ENCODE data around the gene RFLNA. TPM values are rescaled to one million over a fixed set of nuclear protein-coding genes. Genes with fewer than 3 reads are reported as not detected.

Gene RFLNA
- total and polyA plus RNA-seq, 7 donors: 0.83 to 57.1 (median 17.6) TPM; not detected in 2

- H3K4me3 ChIP-seq: no peak overlapping the region
- H3K9me3 ChIP-seq: no peaks in the 10 kb centered on the region
- no peak for DNase-seq
- intact Hi-C loops (cut with DNase I): no loop called here
- H3K36me3 ChIP-seq: no peaks in the 10 kb centered on the region
- no peak for TF ChIP-seq POLR2A (IDR thresholded peaks at IDR 0.05)
- TF ChIP-seq CTCF (IDR thresholded peaks at IDR 0.05): no peak
- TF ChIP-seq POLR2AphosphoS5 (IDR thresholded peaks at IDR 0.05): no peak
- TF ChIP-seq EP300 (IDR thresholded peaks at IDR 0.05): no peak
- 94 to 96% methylated on average over 10 of the region's 10 CpGs for WGBS, 2 donors
- no peaks in the 10 kb centered on the region for H3K4me1 ChIP-seq
- H3K27me3 ChIP-seq: peaks cover 0 to 6% (median 0%) of the 10 kb centered on the region in 3 donors
- H3K27ac ChIP-seq: no peak overlapping the region
Observed at GRCh38 chr12:124264089-124264795, 30.7 kb upstream of the RFLNA start.

GRCh38 chr12:124264879-124265278, 30.0 kb upstream of the RFLNA start:
- H3K4me1 ChIP-seq: no peaks in the 10 kb centered on the region
- no peak for DNase-seq
- peaks cover 0 to 6% (median 0%) of the 10 kb centered on the region in 3 donors for H3K27me3 ChIP-seq
- TF ChIP-seq EP300 (IDR thresholded peaks at IDR 0.05): no peak
- H3K27ac ChIP-seq: no peak overlapping the region
- intact Hi-C loops (cut with DNase I): no loop called here
- no peak overlapping the region for H3K4me3 ChIP-seq
- no peaks in the 10 kb centered on the region for H3K36me3 ChIP-seq
- no peaks in the 10 kb centered on the region for H3K9me3 ChIP-seq
- WGBS, 2 donors: 90 to 94% methylated on average over 7 of the region's 7 CpGs

GRCh38 chr12:124267205-124267778, 27.6 kb upstream of the RFLNA start:
- intact Hi-C loops (cut with DNase I): no loop called here
- H3K27me3 ChIP-seq: peaks cover 0 to 6% (median 0%) of the 10 kb centered on the region in 3 donors
- DNase-seq: no peak
- 91 to 92% methylated on average over 4 of the region's 4 CpGs for WGBS, 2 donors
- no peaks in the 10 kb centered on the region for H3K9me3 ChIP-seq
- no peak for TF ChIP-seq EP300 (IDR thresholded peaks at IDR 0.05)
- no peak for TF ChIP-seq POLR2A (IDR thresholded peaks at IDR 0.05)
- no peak for TF ChIP-seq CTCF (IDR thresholded peaks at IDR 0.05)
- TF ChIP-seq POLR2AphosphoS5 (IDR thresholded peaks at IDR 0.05): no peak
- no peaks in the 10 kb centered on the region for H3K4me1 ChIP-seq
- no peak overlapping the region for H3K27ac ChIP-seq
- H3K4me3 ChIP-seq: no peak overlapping the region
- no peaks in the 10 kb centered on the region for H3K36me3 ChIP-seq

GRCh38 chr12:124270671-124271070, 24.2 kb upstream of the RFLNA start:
- Histone ChIP-seq H3K4me1 (no peaks in the 10 kb centered on the region), H3K9me3 (no peaks in the 10 kb centered on the region), H3K27me3 (no peaks in the 10 kb centered on the region), H3K4me3 (no peak overlapping the region), H3K36me3 (no peaks in the 10 kb centered on the region), H3K27ac (no peak overlapping the region)
- intact Hi-C loops (cut with DNase I): no loop called here
- TF ChIP-seq POLR2A (IDR thresholded peaks at IDR 0.05): no peak
- 88 to 89% methylated on average over 6 of the region's 6 CpGs for WGBS, 2 donors
- DNase-seq: no peak

GRCh38 chr12:124273630-124274029, 21.3 kb upstream of the RFLNA start:
- Histone ChIP-seq H3K27me3 (peaks cover 0 to 13% (median 0%) of the 10 kb centered on the region in 3 donors), H3K4me3 (no peak overlapping the region), H3K36me3 (no peaks in the 10 kb centered on the region), H3K27ac (no peak overlapping the region), H3K4me1 (no peaks in the 10 kb centered on the region), H3K9me3 (no peaks in the 10 kb centered on the region)
- TF ChIP-seq POLR2AphosphoS5 (IDR thresholded peaks at IDR 0.05) (no peak), EP300 (IDR thresholded peaks at IDR 0.05) (no peak), CTCF (IDR thresholded peaks at IDR 0.05) (no peak), POLR2A (IDR thresholded peaks at IDR 0.05) (no peak)
- intact Hi-C loops (cut with DNase I): no loop called here
- WGBS, 2 donors: 94 to 97% methylated on average over 3 of the region's 3 CpGs
- DNase-seq: no peak

Data from sigmoid colon (tissue), 7 donors.